GDM1 (cell line): ENCODE measurements around the gene NUP205.
"Not testable (repeated sequence)": the region's sequence is repeated elsewhere in the genome, so short reads cannot be mapped to it uniquely, and the experiment has no call there.

Experiments used
- DNase-seq: peaks from one replicate; lab custom pipeline; 2025; lab: John Stamatoyannopoulos, UW

NUP205 gene

GRCh38 chr7:135620447-135620846 lies 62.7 kb downstream of the NUP205 start:
- no peak for DNase-seq

- DNase-seq: peak; percentile 15
These were observed 63.5 kb downstream of the NUP205 start for GRCh38 chr7:135620980-135621850.

GRCh38 chr7:135634191-135634878 lies 76.6 kb downstream of the NUP205 start:
- no peak for DNase-seq

- not testable (repeated sequence) for DNase-seq
These were observed 82.0 kb downstream of the NUP205 start for GRCh38 chr7:135639690-135640089.

GRCh38 chr7:135644154-135644553 lies 86.4 kb downstream of the NUP205 start:
- DNase-seq: no peak

- no peak for DNase-seq
These were observed 87.0 kb downstream of the NUP205 start for GRCh38 chr7:135644729-135645128.

GRCh38 chr7:135645296-135645904 lies 87.7 kb downstream of the NUP205 start:
- no peak for DNase-seq

- DNase-seq: no peak
These were observed 90.0 kb downstream of the NUP205 start for GRCh38 chr7:135647755-135648154.

GRCh38 chr7:135648235-135648634 lies 90.5 kb downstream of the NUP205 start:
- DNase-seq: no peak

GRCh38 chr7:135650831-135651573 lies 93.3 kb downstream of the NUP205 start:
- DNase-seq: no peak

- no peak for DNase-seq
These were observed 95.8 kb downstream of the NUP205 start for GRCh38 chr7:135653340-135654080.

GRCh38 chr7:135658564-135658963 lies 100.8 kb downstream of the NUP205 start:
- DNase-seq: no peak

GRCh38 chr7:135659159-135659846 lies 101.6 kb downstream of the NUP205 start:
- DNase-seq: no peak

- DNase-seq: no peak
These were observed 103.8 kb downstream of the NUP205 start for GRCh38 chr7:135661311-135662122.

- no peak for DNase-seq
These were observed 104.3 kb downstream of the NUP205 start for GRCh38 chr7:135662123-135662372.

- DNase-seq: peak; percentile 94
These were observed 104.8 kb downstream of the NUP205 start, which contains the start of gene STMP1 for GRCh38 chr7:135662373-135663114. STMP1 (plus strand) TSS chr7:135662514.

- DNase-seq: no peak
These were observed 106.4 kb downstream of the NUP205 start for GRCh38 chr7:135664046-135664589.

- DNase-seq: no peak
These were observed 107.3 kb downstream of the NUP205 start for GRCh38 chr7:135665042-135665441.

- no peak for DNase-seq
These were observed 108.4 kb downstream of the NUP205 start for GRCh38 chr7:135666156-135666555.
